Fibroblast of villous mesenchyme (primary cell): ENCODE data around the gene AKAP13. TPM values are rescaled to one million over a fixed set of nuclear protein-coding genes. Genes with fewer than 3 reads are reported as not detected.
A peak's percentile ranks its signal among the peaks of the same experiment; 100 is the strongest.

ENCODE experiments used
- DNase-seq: peaks from one replicate; pipeline ENCODE4 v3.0.0-alpha.2; 2010; ENCODE audit warnings: low read depth
- H3K4me3 ChIP-seq: 2 replicates; pipeline ENCODE4 v1.5.1; 2011; ENCODE audit warnings: low read depth, mild to moderate bottlenecking, low read length
- total RNA-seq: library from RNA; depleted of rRNA; stranded (reverse); fragments of >200 nt; gene quantifications from 2 replicates; pipeline ENCODE4 v1.2.3, GENCODE V29; 2012
- TF ChIP-seq, protein P1 (sequence below): IDR thresholded peaks from 2 replicates; pipeline ENCODE4 v1.5.1; 2012; ENCODE audit warnings: low read depth, mild to moderate bottlenecking, low read length; ENCODE audit not compliant: insufficient read depth

AKAP13 gene
- total RNA-seq, 1 donor, result 164 TPM

GRCh38 chr15:85509973-85510372 is 129.6 kb downstream of the AKAP13 start:
- H3K4me3 ChIP-seq, result no peak overlapping the region
- TF ChIP-seq, protein P1, sequence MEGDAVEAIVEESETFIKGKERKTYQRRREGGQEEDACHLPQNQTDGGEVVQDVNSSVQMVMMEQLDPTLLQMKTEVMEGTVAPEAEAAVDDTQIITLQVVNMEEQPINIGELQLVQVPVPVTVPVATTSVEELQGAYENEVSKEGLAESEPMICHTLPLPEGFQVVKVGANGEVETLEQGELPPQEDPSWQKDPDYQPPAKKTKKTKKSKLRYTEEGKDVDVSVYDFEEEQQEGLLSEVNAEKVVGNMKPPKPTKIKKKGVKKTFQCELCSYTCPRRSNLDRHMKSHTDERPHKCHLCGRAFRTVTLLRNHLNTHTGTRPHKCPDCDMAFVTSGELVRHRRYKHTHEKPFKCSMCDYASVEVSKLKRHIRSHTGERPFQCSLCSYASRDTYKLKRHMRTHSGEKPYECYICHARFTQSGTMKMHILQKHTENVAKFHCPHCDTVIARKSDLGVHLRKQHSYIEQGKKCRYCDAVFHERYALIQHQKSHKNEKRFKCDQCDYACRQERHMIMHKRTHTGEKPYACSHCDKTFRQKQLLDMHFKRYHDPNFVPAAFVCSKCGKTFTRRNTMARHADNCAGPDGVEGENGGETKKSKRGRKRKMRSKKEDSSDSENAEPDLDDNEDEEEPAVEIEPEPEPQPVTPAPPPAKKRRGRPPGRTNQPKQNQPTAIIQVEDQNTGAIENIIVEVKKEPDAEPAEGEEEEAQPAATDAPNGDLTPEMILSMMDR, result no peak

DNA sequence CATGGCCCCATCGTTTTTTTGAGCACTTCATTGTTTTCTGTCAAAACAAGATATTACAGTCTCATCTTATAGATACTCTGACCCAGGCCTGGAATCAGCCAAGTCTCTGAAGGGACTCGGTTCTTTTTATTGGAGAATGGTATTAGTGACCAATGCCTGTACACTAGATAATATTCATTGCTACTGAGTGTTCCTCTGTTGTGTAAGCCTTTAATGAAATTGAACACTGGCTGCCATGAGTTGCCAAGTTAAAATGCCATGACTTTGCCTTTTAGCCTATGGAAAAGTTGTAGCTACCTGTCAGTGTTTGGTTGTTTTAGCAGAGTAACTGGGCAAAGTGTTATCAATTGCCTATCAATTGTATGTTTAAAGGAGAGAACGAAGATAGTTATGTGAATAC is 134.0 kb downstream of the AKAP13 start:
- TF ChIP-seq, protein P1, result no peak
- H3K4me3 ChIP-seq, result no peak overlapping the region
- no peak for DNase-seq

More at GRCh38 chr15:85509973-85510372, 129.6 kb downstream of the AKAP13 start:
- DNase-seq, result no peak

GRCh38 chr15:85515212-85515611 is 134.8 kb downstream of the AKAP13 start:
- no peak overlapping the region for H3K4me3 ChIP-seq
- DNase-seq, result no peak
- TF ChIP-seq, protein P1, result no peak

GRCh38 chr15:85517086-85517485 is 136.7 kb downstream of the AKAP13 start:
- no peak for DNase-seq

DNA sequence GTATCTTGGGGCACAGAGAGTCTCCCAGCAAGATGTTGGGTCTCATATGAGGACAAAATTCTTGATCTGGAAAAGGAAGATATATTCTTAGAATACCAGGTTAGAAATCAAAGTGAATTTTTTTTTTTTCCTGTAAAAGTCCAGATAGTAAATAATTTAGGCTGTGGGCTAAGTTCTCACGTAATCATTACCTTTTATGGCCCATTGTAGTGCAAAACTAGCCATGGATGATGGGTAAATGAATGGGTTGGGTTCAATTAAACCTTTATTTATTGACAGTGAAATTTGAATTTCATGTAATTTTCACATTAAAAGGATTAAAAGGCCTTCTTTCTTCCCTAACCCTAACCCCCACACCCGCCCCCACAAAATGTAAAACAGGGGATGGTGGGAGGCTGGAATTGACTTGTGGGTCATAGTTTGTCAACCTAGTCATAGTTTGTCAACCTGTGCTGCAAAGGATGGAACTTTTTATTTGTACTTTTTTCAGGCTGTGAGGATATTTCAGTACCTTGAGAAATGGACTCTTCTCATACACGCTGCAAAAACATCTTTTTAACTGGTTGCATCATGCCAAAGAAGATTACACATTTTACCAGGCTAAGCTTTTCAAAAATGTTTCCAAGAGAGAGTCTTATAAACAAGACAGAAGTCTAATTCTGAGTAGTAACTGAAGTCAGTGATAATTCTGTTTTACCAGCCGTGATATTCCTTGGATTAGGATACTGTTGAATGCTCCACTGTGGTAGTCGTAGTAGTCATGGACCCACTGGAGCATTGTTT is 138.8 kb downstream of the AKAP13 start:
- H3K4me3 ChIP-seq, result no peak overlapping the region
- TF ChIP-seq, protein P1, result no peak
- peak; percentile 63 for DNase-seq

More at GRCh38 chr15:85517086-85517485, 136.7 kb downstream of the AKAP13 start:
- TF ChIP-seq, protein P1, result no peak
- H3K4me3 ChIP-seq, result no peak overlapping the region

GRCh38 chr15:85520650-85521049 is 140.2 kb downstream of the AKAP13 start:
- no peak overlapping the region for H3K4me3 ChIP-seq
- TF ChIP-seq, protein P1, result no peak
- no peak for DNase-seq
